GM21717 (cell line): ENCODE results near the gene INPP5A.
A peak's percentile ranks its signal among the peaks of the same experiment; 100 is the strongest.
"Not testable (repeated sequence)": the region's sequence is repeated elsewhere in the genome, so short reads cannot be mapped to it uniquely, and the experiment has no call there.

ENCODE experiments used
- ATAC-seq: cut with Tn5 transposase; IDR thresholded peaks from one replicate; pipeline ENCODE4 v1.9.1; 2021; ENCODE audit warnings: mild to moderate bottlenecking, moderate library complexity; ENCODE audit not compliant: unreplicated experiment

The INPP5A gene

GRCh38 chr10:132593389-132593788 is 55.8 kb downstream of the INPP5A start:
- ATAC-seq, result peak; percentile 68

- ATAC-seq, result no peak
These were observed 56.6 kb downstream of the INPP5A start for GRCh38 chr10:132593900-132594876.

GRCh38 chr10:132595021-132595420 is 57.4 kb downstream of the INPP5A start:
- ATAC-seq, result no peak

GRCh38 chr10:132595854-132596253 is 58.3 kb downstream of the INPP5A start:
- no peak for ATAC-seq

GRCh38 chr10:132596742-132597279 is 59.2 kb downstream of the INPP5A start:
- no peak for ATAC-seq

GRCh38 chr10:132597654-132598053 is 60.1 kb downstream of the INPP5A start:
- no peak for ATAC-seq

- not testable (repeated sequence) for ATAC-seq
These were observed 61.5 kb downstream of the INPP5A start for GRCh38 chr10:132599023-132599618.

- ATAC-seq, result no peak
These were observed 62.1 kb downstream of the INPP5A start for GRCh38 chr10:132599732-132600131.

- ATAC-seq, result no peak
These were observed 62.8 kb downstream of the INPP5A start for GRCh38 chr10:132600416-132600815.

- no peak for ATAC-seq
These were observed 64.0 kb downstream of the INPP5A start for GRCh38 chr10:132601567-132601966.

GRCh38 chr10:132602614-132603013 is 65.0 kb downstream of the INPP5A start:
- ATAC-seq, result no peak

- ATAC-seq, result no peak
These were observed 66.4 kb downstream of the INPP5A start for GRCh38 chr10:132603851-132604533.

GRCh38 chr10:132604686-132605085 is 67.1 kb downstream of the INPP5A start:
- ATAC-seq, result no peak

- no peak for ATAC-seq
These were observed 67.8 kb downstream of the INPP5A start for GRCh38 chr10:132605390-132605789.

GRCh38 chr10:132606031-132606491 is 68.5 kb downstream of the INPP5A start:
- no peak for ATAC-seq

- no peak for ATAC-seq
These were observed 69.1 kb downstream of the INPP5A start for GRCh38 chr10:132606536-132607316.

GRCh38 chr10:132607491-132607890 is 69.9 kb downstream of the INPP5A start:
- no peak for ATAC-seq

- ATAC-seq, result no peak
These were observed 70.4 kb downstream of the INPP5A start for GRCh38 chr10:132607961-132608495.

- ATAC-seq, result no peak
These were observed 71.1 kb downstream of the INPP5A start for GRCh38 chr10:132608511-132609195.
